ENCODE data around the gene MARCKS. TPM values are rescaled to one million over a fixed set of nuclear protein-coding genes. Genes with fewer than 3 reads are reported as not detected.

MARCKS gene
- total RNA-seq, 1 experiment from 2014 or later, result 95.9 TPM

DNA sequence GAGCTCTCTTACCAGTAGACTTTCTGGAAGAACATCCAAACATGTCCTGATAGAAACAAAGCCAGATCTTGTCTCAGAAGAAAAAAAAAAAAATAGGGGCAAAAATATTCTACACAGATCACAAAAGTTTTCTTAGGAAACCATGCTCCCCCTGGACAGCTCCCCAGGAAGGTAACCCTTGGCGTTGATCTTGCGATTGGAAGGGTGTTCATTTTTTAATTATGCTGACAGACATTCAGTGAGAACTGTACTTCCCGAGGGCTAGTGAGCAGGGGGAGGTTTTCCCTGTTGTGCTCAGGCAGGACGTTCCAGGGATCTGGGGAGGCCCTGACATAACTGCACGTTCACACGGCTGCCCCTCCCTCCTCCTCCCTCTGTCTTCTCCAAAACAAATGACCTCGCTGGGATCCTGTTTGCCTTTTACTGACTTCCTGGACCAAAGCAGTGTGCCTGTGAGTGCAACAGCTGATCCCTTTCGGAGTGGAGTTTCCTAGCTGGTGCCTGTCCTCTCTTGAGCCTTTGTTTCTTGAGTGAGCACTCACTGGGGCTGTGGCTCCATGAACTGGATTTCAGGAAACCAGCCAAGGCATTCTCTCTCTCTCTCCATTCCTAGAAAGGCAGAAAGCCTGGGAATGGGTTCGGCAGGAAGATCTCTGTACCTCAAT is 46.7 kb downstream of the MARCKS start:
- Histone ChIP-seq H3K9me3 (ENCODE audit: low read depth, low read length, poor library complexity, severe bottlenecking) (no peaks in the 10 kb centered on the region), H3K4me1 (ENCODE audit: insufficient read depth, low read length, poor library complexity, severe bottlenecking) (no peaks in the 10 kb centered on the region), H3K27me3 (replicated peaks; ENCODE audit: insufficient read depth, low read depth, low read length, poor library complexity) (no peaks in the 10 kb centered on the region), H3K27ac (ENCODE audit: low read depth, low read length, poor library complexity, severe bottlenecking) (no peak overlapping the region), H3K36me3 (ENCODE audit: insufficient read depth, low read length, poor library complexity, severe bottlenecking) (no peaks in the 10 kb centered on the region), H3K4me3 (ENCODE audit: low read depth, low read length, poor library complexity, severe bottlenecking) (no peak overlapping the region)
- ChIA-PET CTCF (no interaction called here), POLR2A (ENCODE audit: low non-redundant PET) (no interaction called here)
- no peak for DNase-seq (ENCODE audit: low spot score)
- intact Hi-C loops (cut with micrococcal nuclease; ENCODE audit: unreplicated experiment), result loop anchor here (10.0 kb wide), 2 partner anchors 719 to 1569 kb away; no protein-coding TSS in a partner anchor
- TF ChIP-seq CTCF (conservative IDR thresholded peaks at IDR 0.05; ENCODE audit: low read depth, low read length), result no peak
- TF ChIP-seq EZH2 (IDR thresholded peaks at IDR 0.05; ENCODE audit: borderline replicate concordance, low read depth, low read length, poor library complexity, severe bottlenecking), result no peak
- BruUV-seq (replicated peaks), result no TSS peak

DNA sequence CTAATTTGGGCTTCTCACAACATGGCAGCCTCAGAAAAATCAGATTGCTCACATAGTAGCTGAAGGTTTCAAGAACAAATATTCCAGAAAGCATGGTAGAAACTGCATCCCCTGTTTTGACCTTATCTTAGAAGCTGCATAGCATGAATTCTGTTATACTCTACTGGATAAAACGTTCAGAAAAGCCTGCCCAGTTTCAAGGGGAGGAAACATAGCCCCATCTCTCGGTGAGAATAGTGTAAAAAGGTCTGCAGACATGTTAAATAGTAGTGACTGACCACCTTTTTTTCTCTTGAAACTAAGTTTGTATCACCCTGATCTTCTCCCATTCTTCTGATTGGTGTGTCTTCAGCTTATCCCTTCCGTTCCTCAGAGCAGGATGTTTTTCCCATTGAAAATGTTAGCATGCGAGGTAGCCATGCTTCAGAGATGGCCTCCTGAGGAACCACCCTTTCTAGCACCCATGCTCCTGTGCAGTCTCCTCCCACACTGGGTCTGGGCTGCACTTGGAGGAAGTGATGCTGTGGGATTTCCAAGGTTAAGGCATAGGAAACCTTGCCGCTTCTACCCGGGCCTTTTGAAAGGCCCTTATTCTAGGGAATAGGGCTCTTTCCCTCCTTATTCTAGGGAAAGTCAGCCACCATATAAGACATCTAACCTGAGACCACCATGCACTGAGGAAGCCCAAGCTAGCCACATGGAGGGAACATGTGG is 50.1 kb downstream of the MARCKS start:
- BruUV-seq (replicated peaks), result no TSS peak
- Histone ChIP-seq H3K9me3 (ENCODE audit: low read depth, low read length, poor library complexity, severe bottlenecking) (no peaks in the 10 kb centered on the region), H3K4me3 (ENCODE audit: low read depth, low read length, poor library complexity, severe bottlenecking) (no peak overlapping the region), H3K27ac (ENCODE audit: low read depth, low read length, poor library complexity, severe bottlenecking) (no peak overlapping the region), H3K4me1 (ENCODE audit: insufficient read depth, low read length, poor library complexity, severe bottlenecking) (no peaks in the 10 kb centered on the region), H3K36me3 (ENCODE audit: insufficient read depth, low read length, poor library complexity, severe bottlenecking) (no peaks in the 10 kb centered on the region), H3K27me3 (replicated peaks; ENCODE audit: insufficient read depth, low read depth, low read length, poor library complexity) (no peaks in the 10 kb centered on the region)
- CTCF ChIA-PET, result no interaction called here
- POLR2A ChIA-PET (ENCODE audit: low non-redundant PET), result no interaction called here
- TF ChIP-seq EZH2 (IDR thresholded peaks at IDR 0.05; ENCODE audit: borderline replicate concordance, low read depth, low read length, poor library complexity, severe bottlenecking), result no peak
- TF ChIP-seq CTCF (conservative IDR thresholded peaks at IDR 0.05; ENCODE audit: low read depth, low read length), result no peak
- no peak for DNase-seq (ENCODE audit: low spot score)
- intact Hi-C loops (cut with micrococcal nuclease; ENCODE audit: unreplicated experiment), result loop anchor here (5.0 to 10.0 kb wide), 3 partner anchors 722 to 1572 kb away; no protein-coding TSS in a partner anchor

DNA sequence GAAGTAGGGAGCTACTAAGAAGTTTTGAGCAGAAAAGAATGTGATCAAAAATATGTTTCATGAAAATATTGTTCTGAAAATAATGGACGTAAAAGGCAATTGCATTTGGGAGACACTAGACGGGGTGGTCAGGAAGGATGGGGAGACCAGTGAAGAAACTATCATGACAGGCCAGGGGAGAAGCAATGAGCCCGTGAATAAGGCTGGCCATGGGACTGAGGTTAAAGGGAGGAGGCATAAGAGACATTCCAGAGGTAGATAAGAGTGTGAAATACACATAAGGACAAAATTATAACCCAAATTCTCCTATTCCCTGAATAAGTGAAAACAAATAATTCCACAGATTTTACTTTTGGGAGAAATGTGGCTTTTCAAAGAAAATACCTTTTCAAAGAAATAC is 51.7 kb downstream of the MARCKS start:
- no peak overlapping the region for H3K27ac ChIP-seq (ENCODE audit: low read depth, low read length, poor library complexity, severe bottlenecking)
- no peaks in the 10 kb centered on the region for H3K27me3 ChIP-seq (replicated peaks; ENCODE audit: insufficient read depth, low read depth, low read length, poor library complexity)
- POLR2A ChIA-PET (ENCODE audit: low non-redundant PET), result no interaction called here
- no TSS peak for BruUV-seq (replicated peaks)
- no peak for DNase-seq (ENCODE audit: low spot score)
- TF ChIP-seq CTCF (conservative IDR thresholded peaks at IDR 0.05; ENCODE audit: low read depth, low read length), result no peak
- TF ChIP-seq EZH2 (IDR thresholded peaks at IDR 0.05; ENCODE audit: borderline replicate concordance, low read depth, low read length, poor library complexity, severe bottlenecking), result no peak
- H3K9me3 ChIP-seq (ENCODE audit: low read depth, low read length, poor library complexity, severe bottlenecking), result no peaks in the 10 kb centered on the region
- H3K36me3 ChIP-seq (ENCODE audit: insufficient read depth, low read length, poor library complexity, severe bottlenecking), result no peaks in the 10 kb centered on the region
- no peak overlapping the region for H3K4me3 ChIP-seq (ENCODE audit: low read depth, low read length, poor library complexity, severe bottlenecking)
- CTCF ChIA-PET, result interaction anchor here (0.6 to 1.5 kb wide), 4 partner anchors 10 to 1027 kb away, joined by 3 to 4 read pairs (median 4); no protein-coding TSS in a partner anchor
- no peaks in the 10 kb centered on the region for H3K4me1 ChIP-seq (ENCODE audit: insufficient read depth, low read length, poor library complexity, severe bottlenecking)
- intact Hi-C loops (cut with micrococcal nuclease; ENCODE audit: unreplicated experiment), result loop anchor here (5.0 to 10.0 kb wide), 3 partner anchors 724 to 1574 kb away; no protein-coding TSS in a partner anchor

Measured in A673 (cell line).